Hepatocyte (in vitro differentiated cells): ENCODE measurements around the gene LIPT2.

Source experiments
- CTCF ChIP-seq: fragments of 200-600 bp; sonication (generic); IDR thresholded peaks from 2 replicates; pipeline ENCODE4 v1.5.1; 2016; ENCODE audit warnings: antibody characterized with exemption, mild to moderate bottlenecking; ENCODE audit not compliant: poor library complexity
- EZH2 ChIP-seq: fragments of 200-600 bp; sonication (generic); IDR thresholded peaks from 2 replicates; pipeline ENCODE4 v1.6.1; 2016; ENCODE audit warnings: antibody characterized with exemption, mild to moderate bottlenecking, borderline replicate concordance
- EZH2phosphoT487 ChIP-seq: fragments of 200-600 bp; sonication (generic); IDR thresholded peaks from one replicate; pipeline ENCODE4 v1.6.1; 2018; ENCODE audit warnings: antibody characterized with exemption, mild to moderate bottlenecking, low read depth, moderate library complexity; ENCODE audit not compliant: unreplicated experiment, severe bottlenecking

GRCh38 chr11:74520927-74521665 lies 27.6 kb upstream of the LIPT2 start:
- TF ChIP-seq CTCF (no peak), EZH2 (no peak), EZH2phosphoT487 (no peak)
